K562 (cell line): ENCODE results near the gene MBD3L4. TPM values are rescaled to one million over a fixed set of nuclear protein-coding genes. Genes with fewer than 3 reads are reported as not detected.

Experiments used
- BCL6 ChIP-seq: fragments of 250-450 bp; sonication (Bioruptor Pico); IDR thresholded peaks from 2 replicates; pipeline ENCODE4 v1.4.0; 2020
- BRD9 ChIP-seq: fragments of 450-650 bp; IDR thresholded peaks from 2 replicates; pipeline ENCODE4 v1.6.1; 2018; ENCODE audit warnings: low read depth; ENCODE audit not compliant: partially characterized antibody
- CBX3 ChIP-seq, 2 experiments: IDR thresholded peaks; 1 replicate in 1 of 2; 2 replicates in 1 of 2; pipeline ENCODE4 v1.6.1; 2012; ENCODE audit warnings: inconsistent platforms in 2 of 2, low read length in 2 of 2, borderline replicate concordance in 1 of 2, control low read depth in 1 of 2
- CHD4 ChIP-seq: fragments of 200-600 bp; sonication (generic); IDR thresholded peaks from 3 replicates; pipeline ENCODE4 v1.6.1; 2012; ENCODE audit warnings: low read depth, mild to moderate bottlenecking, mixed read lengths, low read length, inconsistent platforms; ENCODE audit not compliant: insufficient read depth, insufficient replicate concordance, poor library complexity, severe bottlenecking
- KLF10 ChIP-seq: fragments of 250-450 bp; sonication (Bioruptor Pico); IDR thresholded peaks from 2 replicates; pipeline ENCODE4 v1.6.1; 2021; ENCODE audit warnings: matching md5 sums
- MECOM ChIP-seq: fragments of 250-450 bp; sonication (Bioruptor Pico); IDR thresholded peaks from 2 replicates; pipeline ENCODE4 v1.8.0; 2022; ENCODE audit warnings: inconsistent platforms
- TRIM24 ChIP-seq, 2 experiments: fragments of 450-650 bp; IDR thresholded peaks; 2 replicates each; pipeline ENCODE4 v1.6.1; 2016
- WHSC1 ChIP-seq: IDR thresholded peaks from one replicate; pipeline ENCODE4 v1.6.1; 2012; ENCODE audit warnings: low read length, control low read depth, inconsistent platforms
- polyA plus RNA-seq, 8 experiments: library from polyadenylated mRNA; depleted of rRNA in 4 of 8; stranded (reverse) in 5 of 8; unstranded in 3 of 8; fragments of >200 nt; fragmentation: Nextera tagmentation in 2 of 8; fragmentation: Illumina TruSeq in 1 of 8; extraction: Ambion mirVana in 2 of 8; extraction: Trizol in 1 of 8; gene quantifications; 2 replicates each; pipeline versions ENCODE4 v1.2.1 to v1.2.3, GENCODE V29; 2011 to 2014; ENCODE audit warnings: inconsistent platforms in 1 of 8, missing spikeins in 1 of 8
- total RNA-seq, 7 experiments: library from RNA; depleted of rRNA in 6 of 7; stranded (reverse); fragments of >200 nt in 6 of 7; fragmentation: Illumina TruSeq in 2 of 7; extraction: Trizol in 2 of 7; gene quantifications; 2 replicates each; pipeline versions ENCODE4 v1.2.1 to v1.2.3, GENCODE V29; 2011 to 2021; ENCODE audit warnings: low replicate concordance in 1 of 7
- TF ChIP-seq, protein P1 (sequence below): fragments of 200-600 bp; sonication (generic); IDR thresholded peaks from one replicate; pipeline ENCODE4 v1.6.1; 2012; ENCODE audit warnings: mild to moderate bottlenecking, low read depth, low read length, inconsistent platforms
- TF ChIP-seq, protein P2 (sequence below): fragments of 250-450 bp; sonication (Bioruptor Pico); IDR thresholded peaks from 2 replicates; pipeline ENCODE4 v1.5.0; 2021

The MBD3L4 gene
- total and polyA plus RNA-seq, 9 of the 15 experiments (the other 6 are each of a cell fraction or from before 2014, with no cell fraction given) = not detected

DNA sequence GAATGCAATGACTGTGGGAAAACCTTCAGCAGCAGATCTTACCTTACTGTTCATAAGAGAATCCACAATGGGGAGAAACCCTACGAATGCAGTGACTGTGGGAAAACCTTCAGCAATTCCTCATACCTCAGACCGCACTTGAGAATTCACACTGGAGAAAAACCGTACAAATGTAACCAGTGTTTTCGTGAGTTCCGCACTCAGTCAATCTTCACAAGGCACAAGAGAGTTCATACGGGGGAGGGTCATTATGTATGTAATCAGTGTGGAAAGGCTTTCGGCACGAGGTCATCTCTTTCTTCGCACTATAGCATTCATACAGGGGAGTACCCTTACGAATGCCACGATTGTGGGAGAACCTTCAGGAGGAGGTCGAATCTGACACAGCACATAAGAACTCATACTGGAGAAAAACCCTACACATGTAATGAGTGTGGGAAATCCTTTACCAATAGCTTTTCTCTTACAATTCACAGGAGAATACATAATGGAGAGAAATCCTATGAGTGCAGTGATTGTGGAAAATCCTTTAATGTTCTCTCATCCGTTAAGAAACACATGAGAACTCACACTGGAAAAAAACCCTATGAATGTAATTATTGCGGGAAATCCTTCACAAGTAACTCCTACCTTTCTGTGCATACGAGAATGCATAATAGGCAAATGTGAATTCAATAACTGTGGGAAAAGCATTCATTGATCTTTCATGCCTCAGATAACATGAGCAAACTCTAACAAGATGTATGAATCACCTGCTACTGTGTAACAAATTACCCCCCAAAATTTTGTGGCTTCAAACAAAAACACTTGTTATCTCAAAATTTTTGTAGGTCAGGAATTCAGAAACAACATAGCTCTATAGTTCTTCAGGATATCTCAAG lies 43.3 kb upstream of the MBD3L4 start (continued):
- TF ChIP-seq, protein P1, sequence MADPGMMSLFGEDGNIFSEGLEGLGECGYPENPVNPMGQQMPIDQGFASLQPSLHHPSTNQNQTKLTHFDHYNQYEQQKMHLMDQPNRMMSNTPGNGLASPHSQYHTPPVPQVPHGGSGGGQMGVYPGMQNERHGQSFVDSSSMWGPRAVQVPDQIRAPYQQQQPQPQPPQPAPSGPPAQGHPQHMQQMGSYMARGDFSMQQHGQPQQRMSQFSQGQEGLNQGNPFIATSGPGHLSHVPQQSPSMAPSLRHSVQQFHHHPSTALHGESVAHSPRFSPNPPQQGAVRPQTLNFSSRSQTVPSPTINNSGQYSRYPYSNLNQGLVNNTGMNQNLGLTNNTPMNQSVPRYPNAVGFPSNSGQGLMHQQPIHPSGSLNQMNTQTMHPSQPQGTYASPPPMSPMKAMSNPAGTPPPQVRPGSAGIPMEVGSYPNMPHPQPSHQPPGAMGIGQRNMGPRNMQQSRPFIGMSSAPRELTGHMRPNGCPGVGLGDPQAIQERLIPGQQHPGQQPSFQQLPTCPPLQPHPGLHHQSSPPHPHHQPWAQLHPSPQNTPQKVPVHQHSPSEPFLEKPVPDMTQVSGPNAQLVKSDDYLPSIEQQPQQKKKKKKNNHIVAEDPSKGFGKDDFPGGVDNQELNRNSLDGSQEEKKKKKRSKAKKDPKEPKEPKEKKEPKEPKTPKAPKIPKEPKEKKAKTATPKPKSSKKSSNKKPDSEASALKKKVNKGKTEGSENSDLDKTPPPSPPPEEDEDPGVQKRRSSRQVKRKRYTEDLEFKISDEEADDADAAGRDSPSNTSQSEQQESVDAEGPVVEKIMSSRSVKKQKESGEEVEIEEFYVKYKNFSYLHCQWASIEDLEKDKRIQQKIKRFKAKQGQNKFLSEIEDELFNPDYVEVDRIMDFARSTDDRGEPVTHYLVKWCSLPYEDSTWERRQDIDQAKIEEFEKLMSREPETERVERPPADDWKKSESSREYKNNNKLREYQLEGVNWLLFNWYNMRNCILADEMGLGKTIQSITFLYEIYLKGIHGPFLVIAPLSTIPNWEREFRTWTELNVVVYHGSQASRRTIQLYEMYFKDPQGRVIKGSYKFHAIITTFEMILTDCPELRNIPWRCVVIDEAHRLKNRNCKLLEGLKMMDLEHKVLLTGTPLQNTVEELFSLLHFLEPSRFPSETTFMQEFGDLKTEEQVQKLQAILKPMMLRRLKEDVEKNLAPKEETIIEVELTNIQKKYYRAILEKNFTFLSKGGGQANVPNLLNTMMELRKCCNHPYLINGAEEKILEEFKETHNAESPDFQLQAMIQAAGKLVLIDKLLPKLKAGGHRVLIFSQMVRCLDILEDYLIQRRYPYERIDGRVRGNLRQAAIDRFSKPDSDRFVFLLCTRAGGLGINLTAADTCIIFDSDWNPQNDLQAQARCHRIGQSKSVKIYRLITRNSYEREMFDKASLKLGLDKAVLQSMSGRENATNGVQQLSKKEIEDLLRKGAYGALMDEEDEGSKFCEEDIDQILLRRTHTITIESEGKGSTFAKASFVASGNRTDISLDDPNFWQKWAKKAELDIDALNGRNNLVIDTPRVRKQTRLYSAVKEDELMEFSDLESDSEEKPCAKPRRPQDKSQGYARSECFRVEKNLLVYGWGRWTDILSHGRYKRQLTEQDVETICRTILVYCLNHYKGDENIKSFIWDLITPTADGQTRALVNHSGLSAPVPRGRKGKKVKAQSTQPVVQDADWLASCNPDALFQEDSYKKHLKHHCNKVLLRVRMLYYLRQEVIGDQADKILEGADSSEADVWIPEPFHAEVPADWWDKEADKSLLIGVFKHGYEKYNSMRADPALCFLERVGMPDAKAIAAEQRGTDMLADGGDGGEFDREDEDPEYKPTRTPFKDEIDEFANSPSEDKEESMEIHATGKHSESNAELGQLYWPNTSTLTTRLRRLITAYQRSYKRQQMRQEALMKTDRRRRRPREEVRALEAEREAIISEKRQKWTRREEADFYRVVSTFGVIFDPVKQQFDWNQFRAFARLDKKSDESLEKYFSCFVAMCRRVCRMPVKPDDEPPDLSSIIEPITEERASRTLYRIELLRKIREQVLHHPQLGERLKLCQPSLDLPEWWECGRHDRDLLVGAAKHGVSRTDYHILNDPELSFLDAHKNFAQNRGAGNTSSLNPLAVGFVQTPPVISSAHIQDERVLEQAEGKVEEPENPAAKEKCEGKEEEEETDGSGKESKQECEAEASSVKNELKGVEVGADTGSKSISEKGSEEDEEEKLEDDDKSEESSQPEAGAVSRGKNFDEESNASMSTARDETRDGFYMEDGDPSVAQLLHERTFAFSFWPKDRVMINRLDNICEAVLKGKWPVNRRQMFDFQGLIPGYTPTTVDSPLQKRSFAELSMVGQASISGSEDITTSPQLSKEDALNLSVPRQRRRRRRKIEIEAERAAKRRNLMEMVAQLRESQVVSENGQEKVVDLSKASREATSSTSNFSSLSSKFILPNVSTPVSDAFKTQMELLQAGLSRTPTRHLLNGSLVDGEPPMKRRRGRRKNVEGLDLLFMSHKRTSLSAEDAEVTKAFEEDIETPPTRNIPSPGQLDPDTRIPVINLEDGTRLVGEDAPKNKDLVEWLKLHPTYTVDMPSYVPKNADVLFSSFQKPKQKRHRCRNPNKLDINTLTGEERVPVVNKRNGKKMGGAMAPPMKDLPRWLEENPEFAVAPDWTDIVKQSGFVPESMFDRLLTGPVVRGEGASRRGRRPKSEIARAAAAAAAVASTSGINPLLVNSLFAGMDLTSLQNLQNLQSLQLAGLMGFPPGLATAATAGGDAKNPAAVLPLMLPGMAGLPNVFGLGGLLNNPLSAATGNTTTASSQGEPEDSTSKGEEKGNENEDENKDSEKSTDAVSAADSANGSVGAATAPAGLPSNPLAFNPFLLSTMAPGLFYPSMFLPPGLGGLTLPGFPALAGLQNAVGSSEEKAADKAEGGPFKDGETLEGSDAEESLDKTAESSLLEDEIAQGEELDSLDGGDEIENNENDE = no peak
- TF ChIP-seq WHSC1 = no peak
- no peak for TF ChIP-seq CHD4
- TF ChIP-seq MECOM (CRISPR knock-in tag) = no peak
- no peak for TF ChIP-seq BRD9
- peak; percentile 8 to 78; a peak in 2 of 4 replicates for TF ChIP-seq TRIM24 (IDR thresholded peaks at IDR 0.05)
- no peak for TF ChIP-seq KLF10 (CRISPR knock-in tag)
- TF ChIP-seq CBX3 (IDR thresholded peaks at IDR 0.05; ENCODE audit: borderline replicate concordance in 1 of 2, low read length in 2 of 2) = peak; percentile 59 to 98
- TF ChIP-seq, protein P2, sequence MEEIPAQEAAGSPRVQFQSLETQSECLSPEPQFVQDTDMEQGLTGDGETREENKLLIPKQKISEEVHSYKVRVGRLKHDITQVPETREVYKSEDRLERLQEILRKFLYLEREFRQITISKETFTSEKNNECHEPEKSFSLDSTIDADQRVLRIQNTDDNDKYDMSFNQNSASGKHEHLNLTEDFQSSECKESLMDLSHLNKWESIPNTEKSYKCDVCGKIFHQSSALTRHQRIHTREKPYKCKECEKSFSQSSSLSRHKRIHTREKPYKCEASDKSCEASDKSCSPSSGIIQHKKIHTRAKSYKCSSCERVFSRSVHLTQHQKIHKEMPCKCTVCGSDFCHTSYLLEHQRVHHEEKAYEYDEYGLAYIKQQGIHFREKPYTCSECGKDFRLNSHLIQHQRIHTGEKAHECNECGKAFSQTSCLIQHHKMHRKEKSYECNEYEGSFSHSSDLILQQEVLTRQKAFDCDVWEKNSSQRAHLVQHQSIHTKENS (CRISPR knock-in tag) = no peak
- TF ChIP-seq BCL6 (CRISPR knock-in tag) = no peak
